GM23338 (cell line): ENCODE measurements around the gene HSPD1. TPM values are rescaled to one million over a fixed set of nuclear protein-coding genes. Genes with fewer than 3 reads are reported as not detected.

ENCODE experiments used
- ATAC-seq: fragments of 200-7000 bp; cut with Tn5 transposase; 3 replicates; pipeline ENCODE4 v1.9.1; 2020
- DNase-seq: peaks from one replicate; pipeline ENCODE4 v3.0.0-alpha.2; 2015; ENCODE audit warnings: low spot score
- H2AFZ ChIP-seq: fragments of 200-600 bp; sonication (generic); 2 replicates; pipeline ENCODE4 v1.8.0; 2016; ENCODE audit warnings: antibody characterized with exemption, mild to moderate bottlenecking, moderate library complexity
- H3F3A ChIP-seq: fragments of 200-600 bp; sonication (generic); replicated peaks from 2 replicates; pipeline ENCODE4 v1.8.0; 2017; ENCODE audit warnings: antibody characterized with exemption, mixed run types, low read depth
- H3K27ac ChIP-seq: fragments of 200-600 bp; sonication (generic); 2 replicates; pipeline ENCODE4 v1.6.1; 2016; ENCODE audit warnings: low read depth
- H3K27me3 ChIP-seq: fragments of 200-600 bp; sonication (generic); 2 replicates; pipeline ENCODE4 v1.8.0; 2016; ENCODE audit warnings: mild to moderate bottlenecking, mixed run types, moderate library complexity; ENCODE audit not compliant: insufficient read depth
- H3K36me3 ChIP-seq: fragments of 200-600 bp; sonication (generic); 2 replicates; pipeline ENCODE4 v1.8.0; 2016; ENCODE audit warnings: mild to moderate bottlenecking; ENCODE audit not compliant: insufficient read depth
- H3K4me1 ChIP-seq: fragments of 200-600 bp; sonication (generic); 2 replicates; pipeline ENCODE4 v1.8.0; 2016; ENCODE audit warnings: mild to moderate bottlenecking, moderate library complexity; ENCODE audit not compliant: insufficient read depth
- H3K4me2 ChIP-seq: fragments of 200-600 bp; sonication (generic); 2 replicates; pipeline ENCODE4 v1.7.1; 2017; ENCODE audit warnings: mixed run types
- H3K4me3 ChIP-seq: fragments of 200-600 bp; sonication (generic); 2 replicates; pipeline ENCODE4 v1.6.1; 2016; ENCODE audit warnings: mixed run types
- H3K79me2 ChIP-seq: fragments of 200-600 bp; sonication (generic); replicated peaks from 2 replicates; pipeline ENCODE4 v1.8.0; 2017; ENCODE audit warnings: mild to moderate bottlenecking; ENCODE audit not compliant: insufficient read depth
- H3K9me2 ChIP-seq: fragments of 200-600 bp; sonication (generic); 2 replicates; pipeline ENCODE4 v1.8.0; 2017; ENCODE audit not compliant: insufficient read depth
- H4K20me1 ChIP-seq: fragments of 200-600 bp; sonication (generic); replicated peaks from 2 replicates; pipeline ENCODE4 v1.8.0; 2017; ENCODE audit warnings: mild to moderate bottlenecking; ENCODE audit not compliant: insufficient read depth
- H3K27ac Mint-ChIP-seq: 2 replicates; pipeline ENCODE4 v1.8.0; 2020; ENCODE audit warnings: inconsistent platforms, mild to moderate bottlenecking, moderate library complexity, mixed read lengths
- H3K27me3 Mint-ChIP-seq: 3 replicates; pipeline ENCODE4 v1.8.0; 2022; ENCODE audit warnings: low read depth, mild to moderate bottlenecking, moderate library complexity, mixed read lengths, inconsistent platforms; ENCODE audit not compliant: insufficient read depth, poor library complexity
- H3K36me3 Mint-ChIP-seq: 3 replicates; pipeline ENCODE4 v1.8.0; 2021; ENCODE audit warnings: low read depth, mild to moderate bottlenecking, inconsistent platforms, moderate library complexity, mixed read lengths
- H3K4me1 Mint-ChIP-seq: 3 replicates; pipeline ENCODE4 v1.8.0; 2020; ENCODE audit warnings: mild to moderate bottlenecking, inconsistent platforms, mixed read lengths
- H3K4me3 Mint-ChIP-seq: 3 replicates; pipeline ENCODE4 v1.8.0; 2021; ENCODE audit warnings: moderate library complexity, mild to moderate bottlenecking, inconsistent platforms, mixed read lengths
- H3K9me3 Mint-ChIP-seq: 3 replicates; pipeline ENCODE4 v1.8.0; 2020; ENCODE audit warnings: moderate library complexity, mild to moderate bottlenecking, inconsistent platforms, mixed read lengths
- CREB1 ChIP-seq: fragments of 250-450 bp; sonication (Bioruptor Pico); IDR thresholded peaks from 2 replicates; pipeline ENCODE4 v1.5.0; 2020; ENCODE audit warnings: low read depth, mild to moderate bottlenecking, moderate library complexity
- EZH2 ChIP-seq: fragments of 200-600 bp; sonication (generic); IDR thresholded peaks from one replicate; pipeline ENCODE4 v1.8.0; 2017; ENCODE audit warnings: antibody characterized with exemption, mild to moderate bottlenecking, low read depth; ENCODE audit not compliant: unreplicated experiment
- EZH2phosphoT487 ChIP-seq: fragments of 200-600 bp; sonication (generic); IDR thresholded peaks from one replicate; pipeline ENCODE4 v1.8.1; 2018; ENCODE audit warnings: antibody characterized with exemption; ENCODE audit not compliant: unreplicated experiment
- JUNB ChIP-seq: IDR thresholded peaks from one replicate; pipeline ENCODE4 v1.6.1; 2016; ENCODE audit warnings: antibody characterized with exemption; ENCODE audit not compliant: unreplicated experiment
- NANOG ChIP-seq: IDR thresholded peaks from 2 replicates; pipeline ENCODE4 v1.6.1; 2016; ENCODE audit warnings: antibody characterized with exemption, borderline replicate concordance
- POLR2AphosphoS5 ChIP-seq: IDR thresholded peaks from 2 replicates; pipeline ENCODE4 v1.6.1; 2016; ENCODE audit warnings: antibody characterized with exemption, low read depth
- STAT1 ChIP-seq: IDR thresholded peaks from one replicate; pipeline ENCODE4 v1.6.1; 2016; ENCODE audit warnings: antibody characterized with exemption; ENCODE audit not compliant: unreplicated experiment
- ZNF114 ChIP-seq: fragments of 250-450 bp; sonication (Bioruptor Pico); IDR thresholded peaks from 2 replicates; pipeline ENCODE4 v1.5.0; 2020; ENCODE audit warnings: mild to moderate bottlenecking, moderate library complexity
- ZNF331 ChIP-seq: fragments of 250-450 bp; sonication (Bioruptor Pico); IDR thresholded peaks from 2 replicates; pipeline ENCODE4 v1.5.0; 2020; ENCODE audit warnings: low read depth, mild to moderate bottlenecking, moderate library complexity
- polyA plus RNA-seq: library from polyadenylated mRNA; unstranded; fragments of >200 nt; fragmentation: Nextera tagmentation; extraction: Ambion mirVana; gene quantifications from 2 replicates; pipeline ENCODE4 v1.2.1, GENCODE V29; 2016
- total RNA-seq: library from RNA; depleted of rRNA; stranded (reverse); fragments of >200 nt; shearing (Covaris generic); gene quantifications from 2 replicates; pipeline ENCODE4 v1.2.3, GENCODE V29; 2014
- TF ChIP-seq, protein P1 (sequence below): IDR thresholded peaks from one replicate; pipeline ENCODE4 v1.6.1; 2018; ENCODE audit warnings: antibody characterized with exemption; ENCODE audit not compliant: unreplicated experiment
- TF ChIP-seq, protein P2 (sequence below): IDR thresholded peaks from 2 replicates; pipeline ENCODE4 v1.6.1; 2016; ENCODE audit warnings: antibody characterized with exemption
- TF ChIP-seq, protein P3 (sequence below): fragments of 250-450 bp; sonication (Bioruptor Pico); IDR thresholded peaks from 2 replicates; pipeline ENCODE4 v1.5.0; 2020; ENCODE audit warnings: mild to moderate bottlenecking, moderate library complexity
- TF ChIP-seq, protein P4 (sequence below), 2 experiments: fragments of 200-600 bp in 1 of 2; sonication (generic) in 1 of 2; conservative IDR thresholded peaks; 2 replicates each; pipeline versions ENCODE4 v1.5.1 to v1.6.1; 2016 to 2017; ENCODE audit warnings: antibody characterized with exemption in 2 of 2, low read depth in 2 of 2, mild to moderate bottlenecking in 2 of 2, moderate library complexity in 1 of 2

HSPD1 gene
- total and polyA plus RNA-seq, 2 experiments from 2014 or later = 880 to 1,188 TPM

DNA sequence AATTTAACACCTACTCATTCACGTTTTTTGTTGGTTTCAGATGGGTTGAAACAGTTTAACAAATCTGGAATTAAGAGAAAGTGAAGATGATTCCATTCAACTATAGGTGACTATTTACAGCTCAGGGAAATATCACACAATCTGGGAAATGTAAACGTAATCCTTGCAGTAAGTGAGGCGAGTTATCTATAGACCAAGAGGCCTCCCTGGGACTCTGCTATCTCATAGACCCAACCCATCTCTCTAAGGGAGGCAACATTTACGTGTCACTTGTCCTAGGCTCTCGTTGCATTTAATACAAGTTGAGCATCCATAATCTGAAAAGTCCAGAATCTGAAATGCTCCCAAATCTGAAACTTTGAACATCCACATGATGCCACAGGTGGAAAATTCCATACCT lies 14.3 kb upstream of the HSPD1 start:
- Histone ChIP-seq H3K9me2 (no peaks in the 10 kb centered on the region), H3F3A (peaks cover 13% of the 10 kb centered on the region; the same call in 1 of the 2 replicates), H3K36me3 (no peaks in the 10 kb centered on the region), H2AFZ (no peak overlapping the region), H3K4me3 (no peak overlapping the region), H3K79me2 (peaks cover 27% of the 10 kb centered on the region), H3K4me2 (no peak overlapping the region), H4K20me1 (peaks cover 15% of the 10 kb centered on the region; the same call in 1 of the 2 replicates), H3K27me3 (no peaks in the 10 kb centered on the region), H3K27ac (no peak overlapping the region), H3K4me1 (peaks cover 25% of the 10 kb centered on the region)
- no peak for ATAC-seq
- no peak overlapping the region for H3K27ac Mint-ChIP-seq
- H3K9me3 Mint-ChIP-seq = no peaks in the 10 kb centered on the region
- TF ChIP-seq, protein P1, sequence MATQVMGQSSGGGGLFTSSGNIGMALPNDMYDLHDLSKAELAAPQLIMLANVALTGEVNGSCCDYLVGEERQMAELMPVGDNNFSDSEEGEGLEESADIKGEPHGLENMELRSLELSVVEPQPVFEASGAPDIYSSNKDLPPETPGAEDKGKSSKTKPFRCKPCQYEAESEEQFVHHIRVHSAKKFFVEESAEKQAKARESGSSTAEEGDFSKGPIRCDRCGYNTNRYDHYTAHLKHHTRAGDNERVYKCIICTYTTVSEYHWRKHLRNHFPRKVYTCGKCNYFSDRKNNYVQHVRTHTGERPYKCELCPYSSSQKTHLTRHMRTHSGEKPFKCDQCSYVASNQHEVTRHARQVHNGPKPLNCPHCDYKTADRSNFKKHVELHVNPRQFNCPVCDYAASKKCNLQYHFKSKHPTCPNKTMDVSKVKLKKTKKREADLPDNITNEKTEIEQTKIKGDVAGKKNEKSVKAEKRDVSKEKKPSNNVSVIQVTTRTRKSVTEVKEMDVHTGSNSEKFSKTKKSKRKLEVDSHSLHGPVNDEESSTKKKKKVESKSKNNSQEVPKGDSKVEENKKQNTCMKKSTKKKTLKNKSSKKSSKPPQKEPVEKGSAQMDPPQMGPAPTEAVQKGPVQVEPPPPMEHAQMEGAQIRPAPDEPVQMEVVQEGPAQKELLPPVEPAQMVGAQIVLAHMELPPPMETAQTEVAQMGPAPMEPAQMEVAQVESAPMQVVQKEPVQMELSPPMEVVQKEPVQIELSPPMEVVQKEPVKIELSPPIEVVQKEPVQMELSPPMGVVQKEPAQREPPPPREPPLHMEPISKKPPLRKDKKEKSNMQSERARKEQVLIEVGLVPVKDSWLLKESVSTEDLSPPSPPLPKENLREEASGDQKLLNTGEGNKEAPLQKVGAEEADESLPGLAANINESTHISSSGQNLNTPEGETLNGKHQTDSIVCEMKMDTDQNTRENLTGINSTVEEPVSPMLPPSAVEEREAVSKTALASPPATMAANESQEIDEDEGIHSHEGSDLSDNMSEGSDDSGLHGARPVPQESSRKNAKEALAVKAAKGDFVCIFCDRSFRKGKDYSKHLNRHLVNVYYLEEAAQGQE = no peak
- TF ChIP-seq EZH2phosphoT487 (no peak), NANOG (no peak), CREB1 (CRISPR knock-in tag) (no peak), POLR2AphosphoS5 (no peak), ZNF114 (CRISPR knock-in tag) (no peak), JUNB (no peak), EZH2 (no peak), ZNF331 (CRISPR knock-in tag) (no peak), STAT1 (no peak)
- TF ChIP-seq, protein P2, sequence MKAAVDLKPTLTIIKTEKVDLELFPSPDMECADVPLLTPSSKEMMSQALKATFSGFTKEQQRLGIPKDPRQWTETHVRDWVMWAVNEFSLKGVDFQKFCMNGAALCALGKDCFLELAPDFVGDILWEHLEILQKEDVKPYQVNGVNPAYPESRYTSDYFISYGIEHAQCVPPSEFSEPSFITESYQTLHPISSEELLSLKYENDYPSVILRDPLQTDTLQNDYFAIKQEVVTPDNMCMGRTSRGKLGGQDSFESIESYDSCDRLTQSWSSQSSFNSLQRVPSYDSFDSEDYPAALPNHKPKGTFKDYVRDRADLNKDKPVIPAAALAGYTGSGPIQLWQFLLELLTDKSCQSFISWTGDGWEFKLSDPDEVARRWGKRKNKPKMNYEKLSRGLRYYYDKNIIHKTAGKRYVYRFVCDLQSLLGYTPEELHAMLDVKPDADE = no peak
- TF ChIP-seq, protein P3, sequence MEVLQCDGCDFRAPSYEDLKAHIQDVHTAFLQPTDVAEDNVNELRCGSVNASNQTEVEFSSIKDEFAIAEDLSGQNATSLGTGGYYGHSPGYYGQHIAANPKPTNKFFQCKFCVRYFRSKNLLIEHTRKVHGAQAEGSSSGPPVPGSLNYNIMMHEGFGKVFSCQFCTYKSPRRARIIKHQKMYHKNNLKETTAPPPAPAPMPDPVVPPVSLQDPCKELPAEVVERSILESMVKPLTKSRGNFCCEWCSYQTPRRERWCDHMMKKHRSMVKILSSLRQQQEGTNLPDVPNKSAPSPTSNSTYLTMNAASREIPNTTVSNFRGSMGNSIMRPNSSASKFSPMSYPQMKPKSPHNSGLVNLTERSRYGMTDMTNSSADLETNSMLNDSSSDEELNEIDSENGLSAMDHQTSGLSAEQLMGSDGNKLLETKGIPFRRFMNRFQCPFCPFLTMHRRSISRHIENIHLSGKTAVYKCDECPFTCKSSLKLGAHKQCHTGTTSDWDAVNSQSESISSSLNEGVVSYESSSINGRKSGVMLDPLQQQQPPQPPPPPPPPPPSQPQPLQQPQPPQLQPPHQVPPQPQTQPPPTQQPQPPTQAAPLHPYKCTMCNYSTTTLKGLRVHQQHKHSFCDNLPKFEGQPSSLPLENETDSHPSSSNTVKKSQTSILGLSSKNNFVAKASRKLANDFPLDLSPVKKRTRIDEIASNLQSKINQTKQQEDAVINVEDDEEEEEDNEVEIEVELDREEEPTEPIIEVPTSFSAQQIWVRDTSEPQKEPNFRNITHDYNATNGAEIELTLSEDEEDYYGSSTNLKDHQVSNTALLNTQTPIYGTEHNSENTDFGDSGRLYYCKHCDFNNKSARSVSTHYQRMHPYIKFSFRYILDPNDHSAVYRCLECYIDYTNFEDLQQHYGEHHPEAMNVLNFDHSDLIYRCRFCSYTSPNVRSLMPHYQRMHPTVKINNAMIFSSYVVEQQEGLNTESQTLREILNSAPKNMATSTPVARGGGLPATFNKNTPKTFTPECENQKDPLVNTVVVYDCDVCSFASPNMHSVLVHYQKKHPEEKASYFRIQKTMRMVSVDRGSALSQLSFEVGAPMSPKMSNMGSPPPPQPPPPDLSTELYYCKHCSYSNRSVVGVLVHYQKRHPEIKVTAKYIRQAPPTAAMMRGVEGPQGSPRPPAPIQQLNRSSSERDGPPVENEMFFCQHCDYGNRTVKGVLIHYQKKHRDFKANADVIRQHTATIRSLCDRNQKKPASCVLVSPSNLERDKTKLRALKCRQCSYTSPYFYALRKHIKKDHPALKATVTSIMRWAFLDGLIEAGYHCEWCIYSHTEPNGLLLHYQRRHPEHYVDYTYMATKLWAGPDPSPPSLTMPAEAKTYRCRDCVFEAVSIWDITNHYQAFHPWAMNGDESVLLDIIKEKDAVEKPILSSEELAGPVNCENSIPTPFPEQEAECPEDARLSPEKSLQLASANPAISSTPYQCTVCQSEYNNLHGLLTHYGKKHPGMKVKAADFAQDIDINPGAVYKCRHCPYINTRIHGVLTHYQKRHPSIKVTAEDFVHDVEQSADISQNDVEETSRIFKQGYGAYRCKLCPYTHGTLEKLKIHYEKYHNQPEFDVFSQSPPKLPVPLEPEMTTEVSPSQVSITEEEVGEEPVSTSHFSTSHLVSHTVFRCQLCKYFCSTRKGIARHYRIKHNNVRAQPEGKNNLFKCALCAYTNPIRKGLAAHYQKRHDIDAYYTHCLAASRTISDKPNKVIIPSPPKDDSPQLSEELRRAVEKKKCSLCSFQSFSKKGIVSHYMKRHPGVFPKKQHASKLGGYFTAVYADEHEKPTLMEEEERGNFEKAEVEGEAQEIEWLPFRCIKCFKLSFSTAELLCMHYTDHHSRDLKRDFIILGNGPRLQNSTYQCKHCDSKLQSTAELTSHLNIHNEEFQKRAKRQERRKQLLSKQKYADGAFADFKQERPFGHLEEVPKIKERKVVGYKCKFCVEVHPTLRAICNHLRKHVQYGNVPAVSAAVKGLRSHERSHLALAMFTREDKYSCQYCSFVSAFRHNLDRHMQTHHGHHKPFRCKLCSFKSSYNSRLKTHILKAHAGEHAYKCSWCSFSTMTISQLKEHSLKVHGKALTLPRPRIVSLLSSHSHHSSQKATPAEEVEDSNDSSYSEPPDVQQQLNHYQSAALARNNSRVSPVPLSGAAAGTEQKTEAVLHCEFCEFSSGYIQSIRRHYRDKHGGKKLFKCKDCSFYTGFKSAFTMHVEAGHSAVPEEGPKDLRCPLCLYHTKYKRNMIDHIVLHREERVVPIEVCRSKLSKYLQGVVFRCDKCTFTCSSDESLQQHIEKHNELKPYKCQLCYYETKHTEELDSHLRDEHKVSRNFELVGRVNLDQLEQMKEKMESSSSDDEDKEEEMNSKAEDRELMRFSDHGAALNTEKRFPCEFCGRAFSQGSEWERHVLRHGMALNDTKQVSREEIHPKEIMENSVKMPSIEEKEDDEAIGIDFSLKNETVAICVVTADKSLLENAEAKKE (CRISPR knock-in tag) = no peak
- TF ChIP-seq, protein P4, sequence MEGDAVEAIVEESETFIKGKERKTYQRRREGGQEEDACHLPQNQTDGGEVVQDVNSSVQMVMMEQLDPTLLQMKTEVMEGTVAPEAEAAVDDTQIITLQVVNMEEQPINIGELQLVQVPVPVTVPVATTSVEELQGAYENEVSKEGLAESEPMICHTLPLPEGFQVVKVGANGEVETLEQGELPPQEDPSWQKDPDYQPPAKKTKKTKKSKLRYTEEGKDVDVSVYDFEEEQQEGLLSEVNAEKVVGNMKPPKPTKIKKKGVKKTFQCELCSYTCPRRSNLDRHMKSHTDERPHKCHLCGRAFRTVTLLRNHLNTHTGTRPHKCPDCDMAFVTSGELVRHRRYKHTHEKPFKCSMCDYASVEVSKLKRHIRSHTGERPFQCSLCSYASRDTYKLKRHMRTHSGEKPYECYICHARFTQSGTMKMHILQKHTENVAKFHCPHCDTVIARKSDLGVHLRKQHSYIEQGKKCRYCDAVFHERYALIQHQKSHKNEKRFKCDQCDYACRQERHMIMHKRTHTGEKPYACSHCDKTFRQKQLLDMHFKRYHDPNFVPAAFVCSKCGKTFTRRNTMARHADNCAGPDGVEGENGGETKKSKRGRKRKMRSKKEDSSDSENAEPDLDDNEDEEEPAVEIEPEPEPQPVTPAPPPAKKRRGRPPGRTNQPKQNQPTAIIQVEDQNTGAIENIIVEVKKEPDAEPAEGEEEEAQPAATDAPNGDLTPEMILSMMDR (conservative IDR thresholded peaks at IDR 0.05; ENCODE audit: low read depth in 2 of 2) = no peak
- peaks cover 20% of the 10 kb centered on the region for H3K4me1 Mint-ChIP-seq
- peaks cover 14% of the 10 kb centered on the region for H3K27me3 Mint-ChIP-seq
- H3K36me3 Mint-ChIP-seq = peaks cover 3% of the 10 kb centered on the region; the same call in 2 of the 3 replicates
- no peak overlapping the region for H3K4me3 Mint-ChIP-seq
- no peak for DNase-seq
